Pericardium fibroblast (primary cell): ENCODE results near the gene NT5C. TPM values are rescaled to one million over a fixed set of nuclear protein-coding genes. Genes with fewer than 3 reads are reported as not detected.

Experiments used
- total RNA-seq: library from RNA; depleted of rRNA; stranded (reverse); fragments of >200 nt; gene quantifications from 2 replicates; pipeline ENCODE4 v1.2.3, GENCODE V29; 2015

The NT5C gene
- total RNA-seq: 90.9 and 108 TPM in 2 replicates

DNA sequence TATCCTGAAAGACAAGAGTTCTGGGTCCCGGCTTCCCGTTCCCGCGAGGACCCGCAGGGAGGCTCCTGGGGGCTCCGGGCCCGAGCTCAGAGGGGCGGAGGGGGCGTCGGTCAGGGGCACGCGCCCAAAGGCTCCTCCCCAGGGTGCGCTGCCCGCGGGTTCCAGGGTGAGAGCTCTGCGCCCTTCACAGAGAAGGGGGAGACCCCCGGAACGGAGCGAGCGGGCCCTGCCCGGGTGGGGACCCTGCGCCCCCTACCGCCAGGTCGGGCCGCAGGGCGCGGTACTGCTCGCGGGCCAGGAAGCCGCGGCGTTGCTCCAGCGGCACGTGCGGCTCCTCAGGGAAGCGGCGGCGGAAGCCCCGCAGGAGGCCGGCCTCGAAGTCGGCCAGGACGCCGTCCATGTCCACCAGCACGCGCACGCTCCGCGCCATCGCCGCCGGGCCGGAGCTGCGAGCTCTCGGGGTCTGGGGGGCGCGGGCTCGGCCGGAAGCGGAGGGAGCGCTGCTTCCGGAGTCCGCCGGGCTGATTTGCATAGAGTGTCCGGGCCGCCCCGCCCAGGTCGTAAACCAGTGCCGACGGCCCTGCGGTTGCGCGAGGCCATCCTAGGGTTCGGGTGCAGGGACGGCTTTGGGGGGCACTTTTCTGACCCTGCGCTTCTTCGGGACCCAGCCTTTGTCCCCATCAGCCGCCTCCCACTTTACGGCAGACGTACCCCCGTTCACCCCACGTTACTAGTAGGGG, at the start of gene NT5C:
TSS of gene NT5C (minus strand) at position 465 of the 740 bp plus-strand sequence. CDS start at position 430, 35 bp downstream.

DNA sequence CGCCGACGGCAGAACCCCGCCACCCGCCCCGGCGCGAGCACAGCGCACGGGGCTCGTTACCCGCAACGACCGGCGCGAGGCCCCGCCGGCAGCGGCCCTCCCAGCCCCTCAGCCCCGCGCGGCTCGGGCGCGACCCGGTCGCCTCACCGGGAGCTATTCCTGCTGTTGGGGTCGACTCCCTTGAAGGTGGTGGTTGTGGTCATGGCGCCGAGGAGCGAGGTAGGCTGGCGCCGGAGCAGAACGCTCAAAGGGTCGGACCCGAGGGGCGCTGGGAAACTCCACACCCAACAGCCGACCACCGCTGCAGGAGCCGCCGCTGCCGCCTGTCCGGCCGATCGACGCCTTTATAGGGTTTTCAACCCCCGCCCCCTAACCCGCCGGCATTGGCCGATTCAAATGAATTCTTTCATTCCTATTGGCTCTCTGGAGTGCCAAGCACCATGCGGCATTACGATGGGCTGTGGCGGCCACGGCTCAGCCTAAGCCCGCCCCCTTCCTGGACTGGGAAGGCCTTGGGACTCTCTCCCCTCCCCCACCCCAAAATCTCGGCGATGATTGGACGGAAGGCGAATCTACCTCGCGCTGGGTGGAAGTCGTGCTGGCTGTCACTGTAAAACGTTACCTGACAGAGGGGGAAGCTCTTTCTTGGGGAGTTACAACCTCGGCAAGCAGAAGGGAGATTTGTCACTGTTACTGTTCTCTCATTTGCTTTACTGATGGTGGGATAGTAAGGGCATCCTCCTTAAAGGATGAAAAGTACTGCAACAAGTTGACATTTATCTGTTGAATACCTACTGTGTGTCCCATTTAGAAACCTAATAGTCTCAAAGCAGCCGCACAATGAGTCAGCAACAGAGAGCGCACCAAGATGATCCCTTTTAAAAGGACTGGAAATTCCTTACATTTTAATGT, 22.9 kb upstream of the NT5C start, which contains the start of gene JPT1:
TSS of gene JPT1 (minus strand) at position 318 of the 912 bp plus-strand sequence. CDS start at position 203, 115 bp downstream.

DNA sequence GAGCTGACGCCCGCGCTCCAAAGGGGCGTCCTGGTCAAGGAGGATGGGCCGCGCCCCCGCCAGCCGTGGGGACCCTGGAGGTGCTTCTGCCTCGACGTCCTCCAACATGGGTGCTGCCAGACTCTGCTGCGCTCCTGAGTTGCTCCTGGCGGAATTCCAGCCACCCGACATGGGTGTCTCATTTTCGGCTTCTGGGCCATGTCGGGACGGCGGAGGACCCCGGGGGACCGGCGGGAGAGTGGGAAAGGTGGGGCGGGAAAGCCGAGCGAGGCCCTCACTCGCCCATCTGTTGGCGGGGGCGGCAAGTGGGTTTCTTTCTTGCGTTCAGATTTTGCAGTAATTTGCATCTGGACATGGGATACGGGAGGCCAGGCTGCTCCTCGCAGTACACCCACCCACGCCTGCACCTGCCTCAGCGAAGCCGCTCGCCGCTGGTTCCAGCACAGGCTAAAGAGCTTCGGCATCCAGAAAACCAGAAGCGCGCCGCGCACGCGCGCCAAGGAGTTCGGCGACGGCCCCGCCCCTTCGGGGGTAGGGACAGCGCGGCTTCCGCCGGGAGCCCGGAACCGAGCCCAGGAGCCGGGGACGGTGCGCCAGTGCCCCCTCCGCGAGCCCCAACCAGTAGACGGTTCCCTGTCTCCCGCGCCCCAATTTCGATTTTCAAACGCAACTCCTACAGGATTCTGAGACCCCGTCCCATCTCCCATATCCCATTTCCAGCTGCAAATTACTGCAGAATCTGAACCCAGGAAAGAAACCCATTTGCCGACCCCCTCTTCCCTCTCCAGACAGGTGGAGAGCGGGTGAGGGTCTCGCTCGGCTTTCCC, 21.9 kb downstream of the NT5C start, which contains the start of gene ARMC7:
TSS of gene ARMC7 (plus strand) at position 563 of the 827 bp plus-strand sequence. CDS start 320 bp downstream, outside the sequence.

DNA sequence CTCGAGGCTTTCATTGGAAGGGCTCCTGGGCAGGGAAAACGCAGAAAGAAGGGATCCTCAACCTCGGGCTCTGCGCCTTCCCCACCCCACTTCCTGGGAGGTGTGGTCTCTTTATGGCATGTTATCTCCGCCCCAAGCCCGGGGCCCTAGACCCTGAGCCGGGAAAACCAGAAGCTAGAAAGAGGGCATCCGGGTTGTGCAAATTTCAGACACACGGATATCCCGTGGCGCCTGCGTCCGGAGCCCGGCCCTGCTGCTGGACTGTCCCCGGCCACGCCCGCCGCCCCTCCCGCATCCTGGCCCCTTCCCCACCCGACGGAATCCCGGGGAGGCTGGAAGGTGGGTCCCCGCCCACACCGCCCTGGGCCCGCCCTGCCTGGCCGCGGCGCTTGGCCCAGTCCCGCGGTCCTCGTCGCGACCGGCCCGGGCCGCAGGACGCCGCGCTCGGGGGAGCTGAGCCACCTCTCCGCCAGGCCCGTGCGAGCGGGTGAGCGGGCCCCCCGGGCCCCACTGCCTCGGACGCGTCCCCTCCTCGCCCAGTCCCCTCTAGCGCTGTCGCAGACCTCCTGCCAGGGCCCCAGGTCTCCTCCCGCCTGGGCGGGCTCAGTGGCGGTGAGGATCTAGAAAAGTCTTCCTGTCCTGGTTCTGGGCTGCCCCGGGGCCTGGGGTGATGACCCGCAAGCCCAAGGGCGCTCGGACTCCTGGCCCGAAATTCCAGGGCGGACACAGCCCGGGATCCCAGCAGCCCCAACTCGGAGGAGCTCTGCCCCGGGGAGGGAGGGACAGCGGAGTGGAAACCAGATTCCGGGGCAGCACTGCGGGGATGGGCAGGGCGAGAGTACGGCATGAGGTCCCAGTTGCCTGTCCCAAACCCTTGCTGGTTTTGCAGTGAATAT, 43.7 kb downstream of the NT5C start, which contains the start of gene SLC16A5:
TSS of gene SLC16A5 (plus strand) at position 397 of the 896 bp plus-strand sequence. CDS start 5,683 bp downstream, outside the sequence.

Other genes starting within 250 kb of the NT5C start
- not detected in 2 replicates for gene FADS6, start 238.1 kb downstream of the NT5C start, total RNA-seq
- gene USH1G, start 208.5 kb downstream of the NT5C start, total RNA-seq: under 0.01 TPM in 1 of 2 replicates, not detected in the other
- gene OTOP2, start 207.5 kb downstream of the NT5C start, total RNA-seq: not detected in 2 replicates
- not detected in 2 replicates for gene OTOP3, start 195.8 kb downstream of the NT5C start, total RNA-seq
- 5.2 TPM in 1 of 2 replicates, not detected in the other for gene HID1, start 159.0 kb downstream of the NT5C start, total RNA-seq
- gene CDR2L, start 144.1 kb downstream of the NT5C start, total RNA-seq: 20.7 and 23.6 TPM in 2 replicates
- gene MRPL58, start 119.1 kb downstream of the NT5C start, total RNA-seq: 39.0 and 40.1 TPM in 2 replicates
- 216 and 251 TPM in 2 replicates for gene ATP5PD, start 84.8 kb downstream of the NT5C start, total RNA-seq
- gene KCTD2, start 84.5 kb downstream of the NT5C start, total RNA-seq: 13.0 and 20.0 TPM in 2 replicates
- 5.0 and 6.0 TPM in 2 replicates for gene SLC16A5, start 43.8 kb downstream of the NT5C start, total RNA-seq
- 3.0 and 12.7 TPM in 2 replicates for gene ARMC7, start 21.8 kb downstream of the NT5C start, total RNA-seq
- gene JPT1, start 22.8 kb upstream of the NT5C start, total RNA-seq: 75.4 and 105 TPM in 2 replicates
- 73.5 and 82.2 TPM in 2 replicates for gene SUMO2, start 51.2 kb upstream of the NT5C start, total RNA-seq
- 29.6 and 30.1 TPM in 2 replicates for gene NUP85, start 73.9 kb upstream of the NT5C start, total RNA-seq
- 12.8 and 15.6 TPM in 2 replicates for gene GGA3, start 129.9 kb upstream of the NT5C start, total RNA-seq
- gene MRPS7, start 130.1 kb upstream of the NT5C start, total RNA-seq: 22.6 and 52.7 TPM in 2 replicates
- 6.9 and 7.8 TPM in 2 replicates for gene MIF4GD, start 139.5 kb upstream of the NT5C start, total RNA-seq
- gene SLC25A19, start 157.7 kb upstream of the NT5C start, total RNA-seq: 5.0 and 6.4 TPM in 2 replicates